Esophagus squamous epithelium (tissue), 5 donors: Measurements from ENCODE around the gene VTN. TPM values are rescaled to one million over a fixed set of nuclear protein-coding genes. Genes with fewer than 3 reads are reported as not detected.

Experiments
- DNase-seq: peaks from one replicate; lab custom pipeline; 2025; lab: John Stamatoyannopoulos, UW
- H3K27ac ChIP-seq, 4 donors: fragments of 200-600 bp; sonication (generic); one replicate each; pipeline ENCODE4 v1.5.1; 2016 to 2019; ENCODE audit warnings: mild to moderate bottlenecking in 1 of 4
- H3K27me3 ChIP-seq, 4 donors: fragments of 200-600 bp; sonication (generic); 1 replicate in 3 of 4; 2 replicates in 1 of 4; pipeline versions ENCODE4 v1.5.1 to v1.6.0; 2017 to 2021; ENCODE audit warnings: antibody characterized with exemption in 1 of 4
- H3K36me3 ChIP-seq, 3 donors: fragments of 200-600 bp; sonication (generic); one replicate each; pipeline ENCODE4 v1.5.1; 2016 to 2019
- H3K4me1 ChIP-seq, 3 donors: fragments of 200-600 bp; sonication (generic); one replicate each; pipeline ENCODE4 v1.5.1; 2017 to 2019
- H3K4me3 ChIP-seq, 4 donors: fragments of 200-600 bp; sonication (generic); 1 replicate in 3 of 4; 2 replicates in 1 of 4; pipeline ENCODE4 v1.5.1; 2016 to 2019; ENCODE audit warnings: mild to moderate bottlenecking in 2 of 4, moderate library complexity in 1 of 4
- H3K9me3 ChIP-seq, 3 donors: fragments of 200-600 bp; sonication (generic); one replicate each; pipeline ENCODE4 v1.5.1; 2016 to 2019
- POLR2A ChIP-seq, 4 donors: fragments of 450-650 bp; IDR thresholded peaks; one replicate each; pipeline ENCODE4 v1.6.1; 2017; ENCODE audit warnings: antibody characterized with exemption in 4 of 4, mild to moderate bottlenecking in 4 of 4, moderate library complexity in 3 of 4
- WGBS, 2 donors: methylation state at CpG; one replicate each; pipeline ENCODE4 v1.1.5; 2018; 5-methylcytosine and 5-hydroxymethylcytosine counted together
- intact Hi-C: fragments of 100-400 bp; cut with DNase I; formaldehyde crosslinking; loops from one replicate; pipeline ENCODE4 v1.15.0; 2022
- total RNA-seq, 4 donors: library from RNA; depleted of rRNA; stranded (reverse); fragments of >200 nt; gene quantifications; one replicate each; pipeline ENCODE4 v1.1.0, GENCODE V29; 2016
- TF ChIP-seq, protein P1 (sequence below), 6 experiments: fragments of 450-650 bp in 4 of 6; fragments of 200-600 bp in 2 of 6; sonication (generic) in 2 of 6; IDR thresholded peaks; one replicate each; pipeline ENCODE4 v1.5.1; 2016 to 2019; ENCODE audit warnings: antibody characterized with exemption in 6 of 6, mild to moderate bottlenecking in 4 of 6, moderate library complexity in 4 of 6
- donor health status: DM: yes; HTN: yes; CAD: no.

The VTN gene
- total RNA-seq, 4 donors from 2014 or later, result 0.19 TPM; not detected in 3

GRCh38 chr17:28320215-28321061 lies 49.7 kb downstream of the VTN start:
- no peaks in the 10 kb centered on the region for H3K27me3 ChIP-seq
- no peak for DNase-seq
- no peak overlapping the region for H3K27ac ChIP-seq
- intact Hi-C loops, result no loop called here
- peaks cover 8 to 29% (median 15%) of the 10 kb centered on the region in 3 donors for H3K4me1 ChIP-seq
- no peaks in the 10 kb centered on the region for H3K9me3 ChIP-seq
- no peaks in the 10 kb centered on the region for H3K36me3 ChIP-seq
- TF ChIP-seq POLR2A (IDR thresholded peaks at IDR 0.05), result no peak
- TF ChIP-seq, protein P1, sequence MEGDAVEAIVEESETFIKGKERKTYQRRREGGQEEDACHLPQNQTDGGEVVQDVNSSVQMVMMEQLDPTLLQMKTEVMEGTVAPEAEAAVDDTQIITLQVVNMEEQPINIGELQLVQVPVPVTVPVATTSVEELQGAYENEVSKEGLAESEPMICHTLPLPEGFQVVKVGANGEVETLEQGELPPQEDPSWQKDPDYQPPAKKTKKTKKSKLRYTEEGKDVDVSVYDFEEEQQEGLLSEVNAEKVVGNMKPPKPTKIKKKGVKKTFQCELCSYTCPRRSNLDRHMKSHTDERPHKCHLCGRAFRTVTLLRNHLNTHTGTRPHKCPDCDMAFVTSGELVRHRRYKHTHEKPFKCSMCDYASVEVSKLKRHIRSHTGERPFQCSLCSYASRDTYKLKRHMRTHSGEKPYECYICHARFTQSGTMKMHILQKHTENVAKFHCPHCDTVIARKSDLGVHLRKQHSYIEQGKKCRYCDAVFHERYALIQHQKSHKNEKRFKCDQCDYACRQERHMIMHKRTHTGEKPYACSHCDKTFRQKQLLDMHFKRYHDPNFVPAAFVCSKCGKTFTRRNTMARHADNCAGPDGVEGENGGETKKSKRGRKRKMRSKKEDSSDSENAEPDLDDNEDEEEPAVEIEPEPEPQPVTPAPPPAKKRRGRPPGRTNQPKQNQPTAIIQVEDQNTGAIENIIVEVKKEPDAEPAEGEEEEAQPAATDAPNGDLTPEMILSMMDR (IDR thresholded peaks at IDR 0.05), result no peak
- H3K4me3 ChIP-seq, result no peak overlapping the region
- 70 to 76% methylated on average over 7 to 8 of the region's 8 CpGs for WGBS, 2 donors

- 0 to 4% methylated on average over 5 to 7 of the region's 7 CpGs for WGBS, 2 donors
- intact Hi-C loops, result no loop called here
- no peaks in the 10 kb centered on the region for H3K27me3 ChIP-seq
- H3K36me3 ChIP-seq, result no peaks in the 10 kb centered on the region
- TF ChIP-seq, protein P1 (IDR thresholded peaks at IDR 0.05), result no peak
- no peak for TF ChIP-seq POLR2A (IDR thresholded peaks at IDR 0.05)
- H3K27ac ChIP-seq, result peak overlapping the region; percentile 60 to 84 (median 64)
- no peak for DNase-seq
- peak overlapping the region; percentile 60 to 80 (median 68) for H3K4me3 ChIP-seq
- H3K4me1 ChIP-seq, result peaks cover 8 to 28% (median 15%) of the 10 kb centered on the region in 3 donors
- H3K9me3 ChIP-seq, result no peaks in the 10 kb centered on the region
Measured at GRCh38 chr17:28319598-28319935, 50.5 kb downstream of the VTN start.

GRCh38 chr17:28318759-28319597 lies 51.1 kb downstream of the VTN start, which contains the start of gene TMEM97:
Gene TMEM97 (plus strand): TSS chr17:28319200. CDS start chr17:28319240, 40 bp downstream.
- Histone ChIP-seq H3K9me3 (no peaks in the 10 kb centered on the region), H3K27ac (peak within 1 kb of the TSS; percentile 60 to 84 (median 64)), H3K27me3 (no peaks in the 10 kb centered on the region), H3K4me1 (peaks cover 8 to 28% (median 15%) of the 10 kb centered on the region in 3 donors), H3K4me3 (peak within 1 kb of the TSS; percentile 60 to 80 (median 68)), H3K36me3 (no peaks in the 10 kb centered on the region)
- WGBS, 2 donors, result 0% methylated on average over 42 to 43 of the region's 72 CpGs
- TF ChIP-seq, protein P1 (IDR thresholded peaks at IDR 0.05), result peak in 3 of 6 experiments; percentile 13 to 21 (median 14)
- no peak for TF ChIP-seq POLR2A (IDR thresholded peaks at IDR 0.05)
- intact Hi-C loops, result no loop called here
- peak; percentile 70 for DNase-seq

- no peaks in the 10 kb centered on the region for H3K9me3 ChIP-seq
- TF ChIP-seq, protein P1 (IDR thresholded peaks at IDR 0.05), result no peak
- peak overlapping the region in 1 of 4 donors; percentile 84 for H3K27ac ChIP-seq
- no peaks in the 10 kb centered on the region for H3K36me3 ChIP-seq
- no peaks in the 10 kb centered on the region for H3K27me3 ChIP-seq
- no peak for DNase-seq
- peaks cover 8 to 28% (median 15%) of the 10 kb centered on the region in 3 donors for H3K4me1 ChIP-seq
- peak overlapping the region; percentile 60 to 80 (median 68) for H3K4me3 ChIP-seq
- intact Hi-C loops, result no loop called here
- 28 to 35% methylated on average over 20 to 24 of the region's 40 CpGs for WGBS, 2 donors
Measured at GRCh38 chr17:28317966-28318758, 51.9 kb downstream of the VTN start.

Other genes with a start within 250 kb of the VTN start
- gene TMEM97, start 51.1 kb downstream of the VTN start, total RNA-seq, result 10 to 100 TPM in 3 of 4 donors, 1 to 10 TPM in 1; 6.8 to 16.4 (median 13.0) TPM
- 10 to 100 TPM in 3 of 4 donors, 1 to 10 TPM in 1; 8.5 to 31.5 (median 17.1) TPM for gene IFT20, start 34.8 kb downstream of the VTN start, total RNA-seq
- 10 to 100 TPM; 24.6 to 38.5 (median 30.4) TPM for gene TNFAIP1, start 34.5 kb downstream of the VTN start, total RNA-seq
- gene POLDIP2, start 12.8 kb downstream of the VTN start, total RNA-seq, result 100 to 1,000 TPM in 1 of 4 donors, 10 to 100 TPM in 3; 66.8 to 102 (median 90.9) TPM
- not detected for gene SEBOX, start 5.1 kb downstream of the VTN start, total RNA-seq
- 1 to 10 TPM; 1.1 to 7.2 (median 2.5) TPM for gene SARM1, start 1.4 kb upstream of the VTN start, total RNA-seq
- 1 to 10 TPM in 2 of 4 donors, under 1 TPM in 2; 0.83 to 4.0 (median 1.6) TPM for gene SLC46A1, start 35.9 kb upstream of the VTN start, total RNA-seq
- not detected for gene SLC13A2, start 103.3 kb upstream of the VTN start, total RNA-seq
- gene FOXN1, start 136.0 kb upstream of the VTN start, total RNA-seq, result 10 to 100 TPM; 10.5 to 17.0 (median 14.8) TPM
- 10 to 100 TPM; 17.4 to 25.3 (median 21.1) TPM for gene UNC119, start 182.3 kb upstream of the VTN start, total RNA-seq
- gene PIGS, start 201.2 kb upstream of the VTN start, total RNA-seq, result 10 to 100 TPM; 31.7 to 66.7 (median 42.5) TPM
- 10 to 100 TPM; 27.0 to 57.0 (median 44.3) TPM for gene ALDOC, start 206.6 kb upstream of the VTN start, total RNA-seq
- 10 to 100 TPM; 10.0 to 28.3 (median 16.2) TPM for gene SPAG5, start 228.7 kb upstream of the VTN start, total RNA-seq
- 1 to 10 TPM; 3.1 to 9.9 (median 7.7) TPM for gene RSKR, start 243.9 kb upstream of the VTN start, total RNA-seq